Neutrophil (primary cell): ENCODE results near the gene UROS.

ENCODE experiments used
- H3K27ac ChIP-seq: fragments of 200-600 bp; sonication (generic); 2 replicates; pipeline ENCODE4 v1.5.1; 2016; ENCODE audit warnings: mild to moderate bottlenecking, moderate library complexity
- H3K27me3 ChIP-seq: fragments of 200-600 bp; sonication (generic); 2 replicates; pipeline ENCODE4 v1.6.0; 2016; ENCODE audit warnings: mild to moderate bottlenecking
- H3K36me3 ChIP-seq: fragments of 200-600 bp; sonication (generic); 2 replicates; pipeline ENCODE4 v1.5.1; 2017
- H3K4me1 ChIP-seq, 2 experiments: fragments of 200-600 bp in 1 of 2; sonication (generic) in 1 of 2; 1 replicate in 1 of 2; 2 replicates in 1 of 2; pipeline versions ENCODE4 v1.5.1 to v1.6.1; 2013 to 2016; ENCODE audit warnings: low read depth in 1 of 2, low read length in 1 of 2, mild to moderate bottlenecking in 1 of 2, moderate library complexity in 1 of 2; ENCODE audit not compliant: control insufficient read depth in 1 of 2, insufficient read depth in 1 of 2
- H3K4me3 ChIP-seq, 2 experiments: fragments of 200-600 bp in 1 of 2; sonication (generic) in 1 of 2; 1 replicate in 1 of 2; 2 replicates in 1 of 2; pipeline ENCODE4 v1.5.1; 2013 to 2016; ENCODE audit warnings: low read depth in 1 of 2, low read length in 1 of 2, mild to moderate bottlenecking in 1 of 2, moderate library complexity in 1 of 2
- H3K9me3 ChIP-seq: fragments of 200-600 bp; sonication (generic); 2 replicates; pipeline ENCODE4 v1.5.1; 2016
- TF ChIP-seq, protein P1 (sequence below): fragments of 200-600 bp; sonication (generic); IDR thresholded peaks from 2 replicates; pipeline ENCODE4 v1.5.1; 2016; ENCODE audit warnings: antibody characterized with exemption

The UROS gene

DNA sequence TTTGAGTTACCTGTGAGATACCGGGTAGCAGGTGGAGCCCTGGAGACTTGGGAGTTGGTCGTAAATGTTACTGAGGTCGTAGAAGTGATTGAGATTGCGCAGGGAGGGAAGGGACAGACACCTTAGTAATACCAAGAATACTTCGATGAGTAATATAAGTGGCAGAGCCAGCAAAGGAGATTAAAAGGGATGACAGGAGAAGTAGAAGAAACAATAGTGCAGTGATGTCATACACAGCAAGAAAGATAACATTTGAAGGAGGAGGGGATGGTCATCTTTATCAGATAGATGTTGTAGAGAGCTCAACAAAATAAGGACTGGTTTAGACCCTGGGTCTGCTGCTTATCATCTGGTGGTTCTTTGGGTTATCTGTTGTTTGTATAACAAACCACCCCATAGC lies 5.3 kb upstream of the UROS start:
- peaks cover 38% of the 10 kb centered on the region for H3K36me3 ChIP-seq

DNA sequence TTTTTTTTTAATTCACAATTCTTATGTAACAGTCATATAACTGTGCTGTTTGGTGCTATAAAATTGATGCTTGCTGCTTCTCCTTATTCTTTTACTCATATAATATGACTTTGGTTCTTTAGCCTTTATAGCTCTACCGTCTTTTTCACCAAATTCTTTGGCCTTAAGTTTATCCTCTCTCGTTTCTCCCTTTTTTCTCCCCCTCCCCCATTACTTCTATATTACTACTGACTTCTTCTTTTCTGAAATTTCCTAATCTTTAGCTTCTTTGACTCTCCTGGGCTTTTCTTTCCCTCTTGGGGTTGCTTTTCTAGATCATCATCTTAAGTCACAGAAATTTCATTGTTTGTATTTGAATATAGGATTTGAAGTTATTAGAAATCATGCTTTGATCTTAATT lies 4.1 kb upstream of the UROS start:
- Histone ChIP-seq H3K27me3 (no peaks in the 10 kb centered on the region), H3K4me3 (no peak overlapping the region), H3K36me3 (peaks cover 37% of the 10 kb centered on the region), H3K4me1 (peaks cover 21 to 24% of the 10 kb centered on the region in 2 experiments), H3K27ac (no peak overlapping the region), H3K9me3 (no peaks in the 10 kb centered on the region)
- TF ChIP-seq, protein P1, sequence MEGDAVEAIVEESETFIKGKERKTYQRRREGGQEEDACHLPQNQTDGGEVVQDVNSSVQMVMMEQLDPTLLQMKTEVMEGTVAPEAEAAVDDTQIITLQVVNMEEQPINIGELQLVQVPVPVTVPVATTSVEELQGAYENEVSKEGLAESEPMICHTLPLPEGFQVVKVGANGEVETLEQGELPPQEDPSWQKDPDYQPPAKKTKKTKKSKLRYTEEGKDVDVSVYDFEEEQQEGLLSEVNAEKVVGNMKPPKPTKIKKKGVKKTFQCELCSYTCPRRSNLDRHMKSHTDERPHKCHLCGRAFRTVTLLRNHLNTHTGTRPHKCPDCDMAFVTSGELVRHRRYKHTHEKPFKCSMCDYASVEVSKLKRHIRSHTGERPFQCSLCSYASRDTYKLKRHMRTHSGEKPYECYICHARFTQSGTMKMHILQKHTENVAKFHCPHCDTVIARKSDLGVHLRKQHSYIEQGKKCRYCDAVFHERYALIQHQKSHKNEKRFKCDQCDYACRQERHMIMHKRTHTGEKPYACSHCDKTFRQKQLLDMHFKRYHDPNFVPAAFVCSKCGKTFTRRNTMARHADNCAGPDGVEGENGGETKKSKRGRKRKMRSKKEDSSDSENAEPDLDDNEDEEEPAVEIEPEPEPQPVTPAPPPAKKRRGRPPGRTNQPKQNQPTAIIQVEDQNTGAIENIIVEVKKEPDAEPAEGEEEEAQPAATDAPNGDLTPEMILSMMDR = no peak

More for the DNA sequence above, 5.3 kb upstream of the UROS start:
- Histone ChIP-seq H3K27ac (no peak overlapping the region), H3K9me3 (no peaks in the 10 kb centered on the region), H3K4me1 (peaks cover 16 to 19% of the 10 kb centered on the region in 2 experiments), H3K4me3 (no peak overlapping the region), H3K27me3 (no peaks in the 10 kb centered on the region)
- TF ChIP-seq, protein P1 = no peak

DNA sequence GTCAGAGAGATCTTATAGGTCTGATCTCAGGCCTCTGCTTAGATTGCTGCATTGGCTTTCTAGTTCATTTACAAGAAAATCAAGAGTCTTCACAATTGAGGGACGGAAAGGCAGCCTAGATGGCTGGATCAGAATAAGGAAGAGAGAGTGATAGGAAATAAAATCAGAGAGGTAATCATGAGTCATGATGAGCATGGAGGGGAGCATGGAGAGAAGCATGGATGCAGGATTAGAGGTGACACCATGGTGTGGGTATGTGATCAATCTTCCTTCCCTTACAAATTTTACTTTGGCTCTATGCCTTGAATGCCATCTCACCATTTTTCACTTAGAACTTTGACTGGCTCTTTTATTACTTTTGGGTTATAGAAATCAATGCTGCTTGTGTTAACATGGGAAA lies 1.7 kb upstream of the UROS start:
- H3K27ac ChIP-seq = no peak overlapping the region
- TF ChIP-seq, protein P1 = no peak
- peaks cover 23 to 24% of the 10 kb centered on the region in 2 experiments for H3K4me1 ChIP-seq
- peaks cover 18% of the 10 kb centered on the region for H3K36me3 ChIP-seq
- H3K27me3 ChIP-seq = no peaks in the 10 kb centered on the region
- H3K9me3 ChIP-seq = no peaks in the 10 kb centered on the region
- no peak overlapping the region for H3K4me3 ChIP-seq

DNA sequence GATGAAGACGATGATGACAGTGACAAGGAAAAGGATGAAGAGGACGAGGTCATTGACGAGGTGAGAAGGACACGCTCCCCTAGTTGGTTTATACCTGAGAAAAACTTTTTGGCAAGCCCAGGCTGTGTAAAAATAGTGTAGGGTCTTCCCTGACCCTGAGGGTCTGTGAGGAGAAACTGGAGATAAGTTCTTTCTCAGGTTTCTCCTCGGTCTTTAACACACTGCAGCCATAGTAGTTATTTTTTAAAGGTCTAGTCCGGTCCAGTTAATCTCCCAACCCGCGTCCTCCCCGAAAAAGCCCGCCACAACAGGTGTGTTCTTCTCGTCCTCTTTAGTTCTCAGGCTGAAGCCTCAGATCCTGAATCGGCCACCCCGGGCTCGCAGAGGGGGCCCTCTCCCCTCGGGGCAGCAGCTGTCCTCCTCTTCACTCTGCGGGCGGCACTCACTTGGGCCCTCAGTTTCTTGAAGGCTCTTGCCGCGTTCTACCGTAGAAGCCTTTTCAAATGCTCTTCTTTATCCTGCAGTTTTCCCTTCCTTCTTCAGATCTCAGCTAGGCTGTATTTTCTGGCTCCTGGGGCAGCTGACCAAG lies 699 bp upstream of the UROS start:
- no peaks in the 10 kb centered on the region for H3K27me3 ChIP-seq
- H3K9me3 ChIP-seq = no peaks in the 10 kb centered on the region
- H3K4me1 ChIP-seq = peaks cover 23 to 24% of the 10 kb centered on the region in 2 experiments
- TF ChIP-seq, protein P1 = no peak
- H3K36me3 ChIP-seq = peaks cover 8% of the 10 kb centered on the region
- peak overlapping the region; percentile 94 to 100 for H3K4me3 ChIP-seq
- peak overlapping the region; percentile 90 for H3K27ac ChIP-seq

DNA sequence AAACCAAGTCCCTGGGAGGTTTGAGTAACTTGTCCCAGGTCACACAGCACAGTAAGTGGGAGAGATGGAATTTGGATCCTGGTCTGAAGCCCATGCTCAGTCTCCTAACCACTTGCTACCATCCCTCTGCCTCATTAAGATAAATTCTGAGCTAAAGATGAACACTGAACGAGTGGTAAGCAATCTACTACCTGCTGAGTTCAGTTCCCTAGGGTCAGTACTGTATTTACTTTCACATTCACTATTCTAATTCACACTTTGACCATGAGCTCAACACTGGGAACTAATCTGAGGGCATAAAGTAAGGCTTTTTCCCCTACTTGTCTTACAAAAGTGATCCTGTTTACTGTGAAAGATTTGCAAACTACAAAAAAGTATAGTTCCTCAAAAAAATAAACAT lies 2.4 kb downstream of the UROS start:
- Histone ChIP-seq H3K4me3 (no peak overlapping the region), H3K27ac (no peak overlapping the region), H3K36me3 (no peaks in the 10 kb centered on the region), H3K27me3 (no peaks in the 10 kb centered on the region), H3K4me1 (peaks cover 18 to 19% of the 10 kb centered on the region in 2 experiments), H3K9me3 (no peaks in the 10 kb centered on the region)
- TF ChIP-seq, protein P1 = no peak
